ENCODE results near the gene SGSM1. TPM values are rescaled to one million over a fixed set of nuclear protein-coding genes. Genes with fewer than 3 reads are reported as not detected.
A peak's percentile ranks its signal among the peaks of the same experiment; 100 is the strongest.

SGSM1 gene
- total RNA-seq: not detected

- Mint-ChIP-seq H3K4me1 (ENCODE audit: low read depth) (peaks cover 7% of the 10 kb centered on the region), H3K27me3 (ENCODE audit: low read depth) (peaks cover 6% of the 10 kb centered on the region), H3K9me3 (ENCODE audit: insufficient read depth) (no peaks in the 10 kb centered on the region), H3K36me3 (ENCODE audit: low read depth) (no peaks in the 10 kb centered on the region), H3K4me3 (peak within 1 kb of the TSS; percentile 55), H3K27ac (peak within 1 kb of the TSS; percentile 47)
- ATAC-seq (peak; percentile 92), DNase-seq (peak; percentile 84)
- ChIA-PET CTCF (interaction anchor here (0.6 kb wide), 1 partner anchor 375 kb away, joined by 3 read pairs; no protein-coding TSS in a partner anchor), POLR2A (no interaction called here)
Observed at GRCh38 chr22:24805790-24806662, at the start of gene SGSM1. SGSM1 (plus strand) TSS chr22:24806211; CDS start chr22:24806326, 115 bp downstream.

- ATAC-seq: no peak
- ChIA-PET CTCF (interaction anchor here (0.9 to 2.2 kb wide), 8 partner anchors 9 to 92 kb away, joined by 3 to 10 read pairs (median 4); no protein-coding TSS in a partner anchor), POLR2A (no interaction called here)
- H3K4me3 Mint-ChIP-seq: no peak overlapping the region
- DNase-seq: peak; percentile 74
- H3K27ac Mint-ChIP-seq: no peak overlapping the region
- no peaks in the 10 kb centered on the region for H3K4me1 Mint-ChIP-seq (ENCODE audit: low read depth)
- no peaks in the 10 kb centered on the region for H3K36me3 Mint-ChIP-seq (ENCODE audit: low read depth)
- H3K9me3 Mint-ChIP-seq (ENCODE audit: insufficient read depth): no peaks in the 10 kb centered on the region
- H3K27me3 Mint-ChIP-seq (ENCODE audit: low read depth): peaks cover 9% of the 10 kb centered on the region
Observed at GRCh38 chr22:24758164-24758799, 47.7 kb upstream of the SGSM1 start.

GRCh38 chr22:24759765-24760164 lies 46.2 kb upstream of the SGSM1 start:
- Mint-ChIP-seq H3K36me3 (ENCODE audit: low read depth) (no peaks in the 10 kb centered on the region), H3K27ac (no peak overlapping the region), H3K4me3 (no peak overlapping the region), H3K9me3 (ENCODE audit: insufficient read depth) (no peaks in the 10 kb centered on the region), H3K4me1 (ENCODE audit: low read depth) (no peaks in the 10 kb centered on the region), H3K27me3 (ENCODE audit: low read depth) (peaks cover under 1% of the 10 kb centered on the region)
- ATAC-seq: no peak
- CTCF ChIA-PET: interaction anchor here (1.3 to 2.2 kb wide), 4 partner anchors 10 to 91 kb away, joined by 3 to 10 read pairs (median 6); no protein-coding TSS in a partner anchor
- POLR2A ChIA-PET: no interaction called here
- DNase-seq: no peak

GRCh38 chr22:24760708-24761306 lies 45.2 kb upstream of the SGSM1 start:
- POLR2A ChIA-PET: no interaction called here
- CTCF ChIA-PET: interaction anchor here (0.7 to 2.2 kb wide), 3 partner anchors 8 to 90 kb away, joined by 3 to 10 read pairs (median 3); no protein-coding TSS in a partner anchor
- DNase-seq: no peak
- no peak overlapping the region for H3K27ac Mint-ChIP-seq
- no peaks in the 10 kb centered on the region for H3K9me3 Mint-ChIP-seq (ENCODE audit: insufficient read depth)
- H3K36me3 Mint-ChIP-seq (ENCODE audit: low read depth): no peaks in the 10 kb centered on the region
- H3K4me1 Mint-ChIP-seq (ENCODE audit: low read depth): no peaks in the 10 kb centered on the region
- no peak overlapping the region for H3K4me3 Mint-ChIP-seq
- ATAC-seq: no peak
- H3K27me3 Mint-ChIP-seq (ENCODE audit: low read depth): no peaks in the 10 kb centered on the region

- DNase-seq (no peak), ATAC-seq (no peak)
- no peak overlapping the region for H3K27ac Mint-ChIP-seq
- no peaks in the 10 kb centered on the region for H3K36me3 Mint-ChIP-seq (ENCODE audit: low read depth)
- no peak overlapping the region for H3K4me3 Mint-ChIP-seq
- ChIA-PET POLR2A (no interaction called here), CTCF (no interaction called here)
- H3K9me3 Mint-ChIP-seq (ENCODE audit: insufficient read depth): no peaks in the 10 kb centered on the region
- no peaks in the 10 kb centered on the region for H3K27me3 Mint-ChIP-seq (ENCODE audit: low read depth)
- H3K4me1 Mint-ChIP-seq (ENCODE audit: low read depth): no peaks in the 10 kb centered on the region
Observed at GRCh38 chr22:24761888-24762675, 43.9 kb upstream of the SGSM1 start.

GRCh38 chr22:24763872-24764485 lies 42.0 kb upstream of the SGSM1 start:
- Mint-ChIP-seq H3K4me3 (no peak overlapping the region), H3K4me1 (ENCODE audit: low read depth) (no peaks in the 10 kb centered on the region), H3K36me3 (ENCODE audit: low read depth) (no peaks in the 10 kb centered on the region), H3K27ac (no peak overlapping the region), H3K9me3 (ENCODE audit: insufficient read depth) (no peaks in the 10 kb centered on the region), H3K27me3 (ENCODE audit: low read depth) (no peaks in the 10 kb centered on the region)
- DNase-seq: no peak
- ChIA-PET CTCF (no interaction called here), POLR2A (interaction anchor here (0.5 kb wide), 1 partner anchor 1159 kb away, joined by 3 read pairs; no protein-coding TSS in a partner anchor)
- no peak for ATAC-seq

- no peak overlapping the region for H3K4me3 Mint-ChIP-seq
- ChIA-PET POLR2A (no interaction called here), CTCF (no interaction called here)
- no peak for DNase-seq
- no peaks in the 10 kb centered on the region for H3K27me3 Mint-ChIP-seq (ENCODE audit: low read depth)
- no peak for ATAC-seq
- H3K4me1 Mint-ChIP-seq (ENCODE audit: low read depth): no peaks in the 10 kb centered on the region
- no peaks in the 10 kb centered on the region for H3K36me3 Mint-ChIP-seq (ENCODE audit: low read depth)
- no peaks in the 10 kb centered on the region for H3K9me3 Mint-ChIP-seq (ENCODE audit: insufficient read depth)
- no peak overlapping the region for H3K27ac Mint-ChIP-seq
Observed at GRCh38 chr22:24765166-24765565, 40.8 kb upstream of the SGSM1 start.

- DNase-seq: peak; percentile 57
- no peaks in the 10 kb centered on the region for H3K36me3 Mint-ChIP-seq (ENCODE audit: low read depth)
- peaks cover 5% of the 10 kb centered on the region for H3K27me3 Mint-ChIP-seq (ENCODE audit: low read depth)
- no peaks in the 10 kb centered on the region for H3K9me3 Mint-ChIP-seq (ENCODE audit: insufficient read depth)
- ChIA-PET CTCF (interaction anchor here (0.6 to 4.0 kb wide), 8 partner anchors 8 to 288 kb away, joined by 3 to 45 read pairs (median 4); no protein-coding TSS in a partner anchor), POLR2A (no interaction called here)
- H3K27ac Mint-ChIP-seq: no peak overlapping the region
- H3K4me3 Mint-ChIP-seq: no peak overlapping the region
- peak; percentile 64 for ATAC-seq
- H3K4me1 Mint-ChIP-seq (ENCODE audit: low read depth): peaks cover 6% of the 10 kb centered on the region
Observed at GRCh38 chr22:24768537-24769374, 37.3 kb upstream of the SGSM1 start.

- no peak overlapping the region for H3K27ac Mint-ChIP-seq
- ATAC-seq (no peak), DNase-seq (no peak)
- H3K36me3 Mint-ChIP-seq (ENCODE audit: low read depth): no peaks in the 10 kb centered on the region
- H3K27me3 Mint-ChIP-seq (ENCODE audit: low read depth): peaks cover 18% of the 10 kb centered on the region
- H3K9me3 Mint-ChIP-seq (ENCODE audit: insufficient read depth): no peaks in the 10 kb centered on the region
- ChIA-PET POLR2A (no interaction called here), CTCF (interaction anchor here (1.0 to 1.6 kb wide), 3 partner anchors 14 to 78 kb away, joined by 4 to 7 read pairs (median 5); no protein-coding TSS in a partner anchor)
- no peak overlapping the region for H3K4me3 Mint-ChIP-seq
- peaks cover 9% of the 10 kb centered on the region for H3K4me1 Mint-ChIP-seq (ENCODE audit: low read depth)
Observed at GRCh38 chr22:24772493-24773220, 33.4 kb upstream of the SGSM1 start.

All from activated CD8-positive, alpha-beta T cell treated with anti-CD3 and anti-CD28 coated beads, Interleukin-2, amount 10 ng/mL, durations not matched to agents 7 days and 5 days (primary cell).